ENCODE data around the gene GATA5.

GRCh38 chr20:62430311-62430853 lies 45.4 kb downstream of the GATA5 start:
- no peak for TF ChIP-seq POLR2AphosphoS5 (IDR thresholded peaks at IDR 0.05)
- TF ChIP-seq, protein P1, sequence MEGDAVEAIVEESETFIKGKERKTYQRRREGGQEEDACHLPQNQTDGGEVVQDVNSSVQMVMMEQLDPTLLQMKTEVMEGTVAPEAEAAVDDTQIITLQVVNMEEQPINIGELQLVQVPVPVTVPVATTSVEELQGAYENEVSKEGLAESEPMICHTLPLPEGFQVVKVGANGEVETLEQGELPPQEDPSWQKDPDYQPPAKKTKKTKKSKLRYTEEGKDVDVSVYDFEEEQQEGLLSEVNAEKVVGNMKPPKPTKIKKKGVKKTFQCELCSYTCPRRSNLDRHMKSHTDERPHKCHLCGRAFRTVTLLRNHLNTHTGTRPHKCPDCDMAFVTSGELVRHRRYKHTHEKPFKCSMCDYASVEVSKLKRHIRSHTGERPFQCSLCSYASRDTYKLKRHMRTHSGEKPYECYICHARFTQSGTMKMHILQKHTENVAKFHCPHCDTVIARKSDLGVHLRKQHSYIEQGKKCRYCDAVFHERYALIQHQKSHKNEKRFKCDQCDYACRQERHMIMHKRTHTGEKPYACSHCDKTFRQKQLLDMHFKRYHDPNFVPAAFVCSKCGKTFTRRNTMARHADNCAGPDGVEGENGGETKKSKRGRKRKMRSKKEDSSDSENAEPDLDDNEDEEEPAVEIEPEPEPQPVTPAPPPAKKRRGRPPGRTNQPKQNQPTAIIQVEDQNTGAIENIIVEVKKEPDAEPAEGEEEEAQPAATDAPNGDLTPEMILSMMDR (IDR thresholded peaks at IDR 0.05), result no peak
